Muscle layer of colon (tissue), 2 donors: ENCODE data around the gene AFG3L2.
A peak's percentile ranks its signal among the peaks of the same experiment; 100 is the strongest.

ENCODE experiments used
- H3K27ac ChIP-seq: one replicate; pipeline ENCODE4 v1.7.0; 2013; ENCODE audit warnings: low read depth, mild to moderate bottlenecking, low read length, moderate library complexity
- H3K27me3 ChIP-seq, 2 donors: one replicate each; pipeline ENCODE4 v1.7.0; 2013; ENCODE audit warnings: low read length in 2 of 2, mild to moderate bottlenecking in 2 of 2; ENCODE audit not compliant: insufficient read depth in 2 of 2, control insufficient read depth in 1 of 2
- H3K36me3 ChIP-seq: one replicate; pipeline ENCODE4 v1.7.0; 2013; ENCODE audit warnings: mild to moderate bottlenecking, low read length; ENCODE audit not compliant: insufficient read depth
- H3K4me1 ChIP-seq: one replicate; pipeline ENCODE4 v1.7.0; 2013; ENCODE audit warnings: mild to moderate bottlenecking, low read length; ENCODE audit not compliant: insufficient read depth
- H3K4me3 ChIP-seq, 2 donors: one replicate each; pipeline ENCODE4 v1.7.0; 2013; ENCODE audit warnings: low read length in 2 of 2, low read depth in 1 of 2, mild to moderate bottlenecking in 1 of 2, moderate library complexity in 1 of 2
- H3K9ac ChIP-seq: one replicate; pipeline ENCODE4 v1.7.0; 2013; ENCODE audit warnings: low read length
- H3K9me3 ChIP-seq: one replicate; pipeline ENCODE4 v1.7.0; 2013; ENCODE audit warnings: mild to moderate bottlenecking, low read length
- donor health status: abdominal sarcoma.
- donor health status: Adenocarcinoma of cecum.

Gene AFG3L2

GRCh38 chr18:12295389-12296086 lies 81.5 kb downstream of the AFG3L2 start:
- no peaks in the 10 kb centered on the region for H3K4me1 ChIP-seq
- H3K27ac ChIP-seq = no peak overlapping the region
- no peaks in the 10 kb centered on the region for H3K27me3 ChIP-seq
- no peak overlapping the region for H3K4me3 ChIP-seq
- H3K9ac ChIP-seq = no peak overlapping the region
- no peaks in the 10 kb centered on the region for H3K9me3 ChIP-seq
- H3K36me3 ChIP-seq = no peaks in the 10 kb centered on the region

DNA sequence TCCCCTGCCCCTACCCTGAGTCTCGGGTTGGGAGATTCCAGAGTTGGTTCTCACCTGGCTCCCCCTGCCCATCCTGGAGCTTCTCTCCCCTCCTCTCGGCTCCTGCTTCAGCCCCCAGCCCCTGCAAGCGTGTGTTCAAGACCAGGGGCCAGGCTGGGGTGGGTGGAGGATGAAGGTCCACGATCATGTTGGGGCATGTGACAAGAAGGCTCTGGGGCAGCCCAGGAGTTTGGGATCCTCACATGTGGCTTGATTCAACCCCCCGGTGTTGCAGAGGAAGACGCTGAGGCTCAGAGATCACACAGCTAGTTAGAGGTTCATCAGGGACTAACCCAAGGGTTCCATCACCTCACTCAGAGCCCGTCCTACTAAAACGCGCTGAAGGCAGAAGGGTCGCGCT lies 83.2 kb downstream of the AFG3L2 start:
- H3K36me3 ChIP-seq = no peaks in the 10 kb centered on the region

GRCh38 chr18:12291690-12292089 lies 85.3 kb downstream of the AFG3L2 start:
- H3K4me1 ChIP-seq = peaks cover 11% of the 10 kb centered on the region
- H3K9ac ChIP-seq = no peak overlapping the region
- no peak overlapping the region for H3K27ac ChIP-seq
- H3K27me3 ChIP-seq = no peaks in the 10 kb centered on the region
- H3K4me3 ChIP-seq = no peak overlapping the region
- no peaks in the 10 kb centered on the region for H3K9me3 ChIP-seq
- H3K36me3 ChIP-seq = no peaks in the 10 kb centered on the region

More for the DNA sequence above, 83.2 kb downstream of the AFG3L2 start:
- Histone ChIP-seq H3K9ac (no peak overlapping the region), H3K27ac (no peak overlapping the region), H3K27me3 (no peaks in the 10 kb centered on the region), H3K4me3 (no peak overlapping the region), H3K4me1 (peaks cover 5% of the 10 kb centered on the region), H3K9me3 (no peaks in the 10 kb centered on the region)

DNA sequence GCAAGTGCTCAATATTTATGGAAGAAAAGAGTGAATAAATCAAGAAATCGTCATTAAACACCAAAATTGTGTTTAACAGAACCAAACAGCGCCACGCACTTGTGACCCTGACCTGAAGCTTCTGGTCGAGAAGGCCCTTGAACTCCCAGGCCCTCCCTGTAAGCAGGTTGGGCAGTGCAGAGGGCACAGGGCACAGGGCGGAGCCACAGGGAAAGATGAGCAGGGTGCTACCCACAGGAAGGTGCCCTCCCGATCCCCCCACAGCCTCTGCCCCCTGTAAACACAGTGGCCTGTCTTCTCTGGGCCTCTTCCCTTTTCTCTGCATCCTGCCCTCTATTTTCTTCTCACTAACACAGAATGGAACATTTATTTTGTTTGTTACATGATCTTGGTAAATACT lies 85.9 kb downstream of the AFG3L2 start:
- no peak overlapping the region for H3K27ac ChIP-seq
- H3K9ac ChIP-seq = no peak overlapping the region
- H3K4me3 ChIP-seq = no peak overlapping the region
- H3K4me1 ChIP-seq = peaks cover 11% of the 10 kb centered on the region
- no peaks in the 10 kb centered on the region for H3K36me3 ChIP-seq
- no peaks in the 10 kb centered on the region for H3K9me3 ChIP-seq
- no peaks in the 10 kb centered on the region for H3K27me3 ChIP-seq

DNA sequence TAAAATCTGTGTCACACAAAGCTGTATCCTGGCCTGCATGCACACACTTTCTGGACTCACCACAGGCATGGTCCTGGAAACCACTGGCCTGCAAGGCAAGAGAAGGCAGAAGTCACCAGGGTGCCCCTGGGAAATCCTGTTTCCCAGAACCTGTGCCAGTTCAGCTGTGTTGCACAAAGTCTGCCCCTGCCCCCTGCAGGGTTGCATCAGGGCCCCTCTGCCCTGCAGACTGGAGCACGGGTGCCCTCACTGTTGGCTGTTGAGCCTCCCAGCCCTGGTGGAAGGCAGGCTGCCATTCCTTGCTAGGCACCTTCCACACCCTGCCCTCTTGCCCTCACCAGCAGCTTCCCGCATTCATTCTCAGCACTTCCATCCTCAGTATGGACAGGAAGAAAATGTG lies 86.9 kb downstream of the AFG3L2 start:
- no peaks in the 10 kb centered on the region for H3K36me3 ChIP-seq
- no peaks in the 10 kb centered on the region for H3K9me3 ChIP-seq
- H3K4me1 ChIP-seq = peaks cover 11% of the 10 kb centered on the region
- no peak overlapping the region for H3K4me3 ChIP-seq
- no peak overlapping the region for H3K9ac ChIP-seq
- no peaks in the 10 kb centered on the region for H3K27me3 ChIP-seq
- H3K27ac ChIP-seq = no peak overlapping the region

DNA sequence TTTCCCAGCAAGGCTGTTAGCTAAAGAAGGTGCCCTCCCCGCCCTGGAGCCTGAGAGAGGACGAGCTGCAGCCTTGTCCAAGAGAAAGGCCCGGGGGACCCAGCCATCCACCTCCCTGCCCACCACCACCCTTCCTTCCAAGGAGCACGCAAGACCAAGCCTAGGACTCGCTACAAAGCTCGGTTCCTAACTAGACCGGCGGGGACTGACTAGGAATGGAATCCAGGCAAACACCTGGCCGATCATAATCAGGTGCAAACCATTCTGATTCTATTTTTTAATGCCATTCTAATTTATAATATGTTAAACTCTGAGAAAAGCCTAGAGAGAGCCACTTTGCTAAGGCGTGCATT lies 88.6 kb downstream of the AFG3L2 start:
- Histone ChIP-seq H3K27me3 (no peaks in the 10 kb centered on the region), H3K4me3 (peak overlapping the region; percentile 40 to 78), H3K27ac (peak overlapping the region; percentile 88), H3K4me1 (peaks cover 11% of the 10 kb centered on the region), H3K36me3 (no peaks in the 10 kb centered on the region), H3K9me3 (no peaks in the 10 kb centered on the region), H3K9ac (peak overlapping the region; percentile 76)

GRCh38 chr18:12287684-12288402 lies 89.2 kb downstream of the AFG3L2 start:
- H3K4me1 ChIP-seq = peaks cover 11% of the 10 kb centered on the region
- H3K9ac ChIP-seq = peak overlapping the region; percentile 76
- H3K9me3 ChIP-seq = no peaks in the 10 kb centered on the region
- no peaks in the 10 kb centered on the region for H3K36me3 ChIP-seq
- no peaks in the 10 kb centered on the region for H3K27me3 ChIP-seq
- peak overlapping the region; percentile 88 for H3K27ac ChIP-seq
- peak overlapping the region; percentile 40 to 78 for H3K4me3 ChIP-seq

DNA sequence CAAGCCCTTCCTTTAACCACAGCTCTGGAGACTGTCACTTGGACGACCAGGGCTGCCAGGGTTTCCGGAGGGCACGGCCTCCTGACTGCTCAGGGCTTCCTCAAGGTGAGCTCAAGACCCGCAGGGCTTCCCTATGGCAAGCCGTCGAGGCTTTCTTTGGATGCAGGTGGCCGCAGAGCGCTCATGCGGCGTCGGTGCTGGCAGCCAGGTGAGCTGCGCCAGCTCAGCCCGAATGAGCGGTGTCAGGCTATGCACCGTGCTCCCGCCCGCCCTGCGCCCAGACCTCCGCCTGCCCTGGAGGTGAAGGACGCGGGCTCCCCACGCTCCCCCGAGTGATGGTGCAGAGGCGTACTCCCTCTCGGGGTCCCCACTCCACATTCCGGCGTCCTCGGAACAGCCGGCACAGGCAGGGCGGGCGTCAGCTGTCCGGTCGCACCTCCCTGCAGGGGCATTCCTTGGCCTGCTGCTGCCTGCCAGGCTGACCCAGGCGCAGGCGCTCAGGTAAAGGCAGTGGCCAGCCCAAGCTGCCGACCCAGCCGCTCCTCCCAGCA lies 89.8 kb downstream of the AFG3L2 start:
- no peaks in the 10 kb centered on the region for H3K9me3 ChIP-seq
- no peaks in the 10 kb centered on the region for H3K36me3 ChIP-seq
- H3K9ac ChIP-seq = peak overlapping the region; percentile 76
- peak overlapping the region; percentile 40 to 78 for H3K4me3 ChIP-seq
- H3K27ac ChIP-seq = peak overlapping the region; percentile 88
- no peaks in the 10 kb centered on the region for H3K27me3 ChIP-seq
- peaks cover 11% of the 10 kb centered on the region for H3K4me1 ChIP-seq

DNA sequence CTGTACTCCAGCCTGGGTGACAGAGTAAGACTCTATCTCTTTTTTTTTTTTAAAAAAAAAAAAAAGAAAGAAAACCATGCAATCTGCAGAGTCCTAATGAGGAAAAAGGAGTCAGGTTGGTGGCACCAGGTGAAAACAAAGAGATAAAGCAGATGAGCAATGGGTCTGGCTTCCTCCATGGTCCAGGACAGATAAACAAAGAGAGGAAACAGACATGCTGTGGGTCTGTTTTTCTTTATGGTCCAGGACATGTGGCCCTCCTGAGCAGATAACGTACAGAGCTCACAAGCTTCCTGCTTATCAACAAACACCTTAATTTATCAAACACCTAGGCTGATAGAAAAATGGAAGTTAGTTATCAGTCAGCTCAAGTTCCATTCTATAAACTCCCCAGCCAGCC lies 93.4 kb downstream of the AFG3L2 start:
- no peaks in the 10 kb centered on the region for H3K27me3 ChIP-seq
- peaks cover 22% of the 10 kb centered on the region for H3K4me1 ChIP-seq
- H3K27ac ChIP-seq = no peak overlapping the region
- H3K9ac ChIP-seq = no peak overlapping the region
- H3K4me3 ChIP-seq = no peak overlapping the region
- H3K36me3 ChIP-seq = no peaks in the 10 kb centered on the region
- H3K9me3 ChIP-seq = no peaks in the 10 kb centered on the region

DNA sequence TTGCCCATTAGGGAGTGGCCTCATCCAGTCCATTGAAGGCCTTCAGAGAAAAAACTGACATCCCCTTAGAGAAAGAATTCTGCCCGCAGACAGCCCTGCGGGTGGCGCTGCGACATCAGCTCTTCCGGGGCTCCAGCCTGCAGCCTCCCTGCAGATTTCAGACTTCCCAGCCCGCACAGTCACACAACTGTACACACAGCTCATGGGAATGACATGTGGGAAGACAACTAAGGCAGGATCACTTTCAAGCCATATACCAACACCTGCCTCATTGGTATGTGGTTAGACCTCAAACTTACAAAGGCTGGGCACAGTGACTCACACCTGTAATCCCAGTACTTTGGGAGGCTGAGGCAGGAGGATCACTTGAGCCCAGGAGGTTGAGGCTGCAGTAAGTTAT lies 93.8 kb downstream of the AFG3L2 start:
- no peaks in the 10 kb centered on the region for H3K9me3 ChIP-seq
- peaks cover 22% of the 10 kb centered on the region for H3K4me1 ChIP-seq
- no peak overlapping the region for H3K9ac ChIP-seq
- H3K4me3 ChIP-seq = no peak overlapping the region
- H3K27me3 ChIP-seq = no peaks in the 10 kb centered on the region
- H3K36me3 ChIP-seq = no peaks in the 10 kb centered on the region
- no peak overlapping the region for H3K27ac ChIP-seq

GRCh38 chr18:12282442-12283039 lies 94.5 kb downstream of the AFG3L2 start:
- H3K36me3 ChIP-seq = no peaks in the 10 kb centered on the region
- H3K27me3 ChIP-seq = no peaks in the 10 kb centered on the region
- H3K9me3 ChIP-seq = no peaks in the 10 kb centered on the region
- no peak overlapping the region for H3K27ac ChIP-seq
- H3K4me1 ChIP-seq = peaks cover 29% of the 10 kb centered on the region
- H3K4me3 ChIP-seq = no peak overlapping the region
- H3K9ac ChIP-seq = no peak overlapping the region
